Myocyte (in vitro differentiated cells): ENCODE results near the gene OGG1. TPM values are rescaled to one million over a fixed set of nuclear protein-coding genes. Genes with fewer than 3 reads are reported as not detected.
"Not testable (repeated sequence)": the region's sequence is repeated elsewhere in the genome, so short reads cannot be mapped to it uniquely, and the experiment has no call there.

Experiments used
- DNase-seq: peaks from one replicate; pipeline ENCODE4 v3.0.0-alpha.2; 2012; ENCODE audit warnings: low read depth
- total RNA-seq: library from RNA; depleted of rRNA; stranded (reverse); fragments of >200 nt; gene quantifications from 2 replicates; pipeline ENCODE4 v1.2.3, GENCODE V29; 2014

The OGG1 gene
- total RNA-seq, 1 donor from 2014 or later = 18.6 TPM

GRCh38 chr3:9761919-9762318, 12.2 kb downstream of the OGG1 start:
- DNase-seq = no peak

- no peak for DNase-seq
Observed at GRCh38 chr3:9762871-9763270, 13.1 kb downstream of the OGG1 start.

GRCh38 chr3:9765865-9766264, 16.1 kb downstream of the OGG1 start:
- no peak for DNase-seq

- DNase-seq = no peak
Observed at GRCh38 chr3:9767418-9767817, 17.7 kb downstream of the OGG1 start.

- no peak for DNase-seq
Observed at GRCh38 chr3:9768141-9768775, 18.5 kb downstream of the OGG1 start.

- no peak for DNase-seq
Observed at GRCh38 chr3:9769012-9769411, 19.3 kb downstream of the OGG1 start.

- DNase-seq = peak; percentile 70
Observed at GRCh38 chr3:9769426-9770275, 19.9 kb downstream of the OGG1 start, which contains the start of gene CAMK1. Gene CAMK1 (minus strand): TSS chr3:9769947. CDS start chr3:9767749, 2,198 bp downstream.

GRCh38 chr3:9770276-9770812, 20.6 kb downstream of the OGG1 start:
- no peak for DNase-seq

GRCh38 chr3:9771007-9771406, 21.3 kb downstream of the OGG1 start:
- DNase-seq = not testable (repeated sequence)

- no peak for DNase-seq
Observed at GRCh38 chr3:9776896-9777693, 27.3 kb downstream of the OGG1 start.

GRCh38 chr3:9777694-9778021, 27.9 kb downstream of the OGG1 start:
- no peak for DNase-seq

GRCh38 chr3:9778143-9779074, 28.7 kb downstream of the OGG1 start:
- peak; percentile 60 for DNase-seq

GRCh38 chr3:9779075-9779593, 29.4 kb downstream of the OGG1 start:
- DNase-seq = no peak

- no peak for DNase-seq
Observed at GRCh38 chr3:9779721-9780457, 30.1 kb downstream of the OGG1 start.

- no peak for DNase-seq
Observed at GRCh38 chr3:9780458-9780812, 30.7 kb downstream of the OGG1 start.

GRCh38 chr3:9780910-9781309, 31.2 kb downstream of the OGG1 start:
- DNase-seq = no peak

- DNase-seq = no peak
Observed at GRCh38 chr3:9781551-9781950, 31.8 kb downstream of the OGG1 start.

GRCh38 chr3:9781978-9782603, 32.3 kb downstream of the OGG1 start:
- DNase-seq = no peak

GRCh38 chr3:9782770-9783169, 33.0 kb downstream of the OGG1 start:
- no peak for DNase-seq
